Gastroesophageal sphincter (tissue), 4 donors: Measurements from ENCODE around the gene CXCR3. TPM values are rescaled to one million over a fixed set of nuclear protein-coding genes. Genes with fewer than 3 reads are reported as not detected.

Experiments
- ATAC-seq: fragments of 150-250 bp; one replicate; pipeline ENCODE4 v1.9.1; 2016; ENCODE audit warnings: mild to moderate bottlenecking, moderate library complexity
- H3K27ac ChIP-seq, 4 donors: fragments of 200-600 bp; sonication (generic) in 3 of 4; 1 replicate in 3 of 4; 2 replicates in 1 of 4; pipeline ENCODE4 v1.5.1; 2016 to 2019
- H3K27me3 ChIP-seq: fragments of 200-600 bp; sonication (generic); one replicate; pipeline ENCODE4 v1.5.1; 2019
- H3K36me3 ChIP-seq, 2 donors: fragments of 200-600 bp; sonication (generic); one replicate each; pipeline ENCODE4 v1.5.1; 2019; ENCODE audit warnings: control low read depth in 1 of 2
- H3K4me1 ChIP-seq, 3 donors: fragments of 200-600 bp; sonication (generic); 1 replicate in 2 of 3; 2 replicates in 1 of 3; pipeline ENCODE4 v1.5.1; 2016 to 2019; ENCODE audit warnings: control low read depth in 2 of 3
- H3K4me3 ChIP-seq, 2 donors: fragments of 200-600 bp; sonication (generic); one replicate each; pipeline ENCODE4 v1.5.1; 2019; ENCODE audit warnings: mild to moderate bottlenecking in 1 of 2, moderate library complexity in 1 of 2
- H3K9me3 ChIP-seq, 3 donors: fragments of 200-600 bp; sonication (generic); one replicate each; pipeline ENCODE4 v1.5.1; 2017 to 2019; ENCODE audit warnings: control low read depth in 2 of 3
- CTCF ChIP-seq, 4 experiments: fragments of 200-600 bp in 2 of 4; fragments of 450-650 bp in 2 of 4; sonication (generic) in 1 of 4; IDR thresholded peaks; one replicate each; pipeline ENCODE4 v1.5.1; 2017 to 2019; ENCODE audit warnings: antibody characterized with exemption in 4 of 4, mild to moderate bottlenecking in 2 of 4, moderate library complexity in 2 of 4
- EP300 ChIP-seq: sonication (generic); formaldehyde crosslinking; IDR thresholded peaks from one replicate; pipeline ENCODE4 v1.6.1; 2017; ENCODE audit warnings: antibody characterized with exemption, mild to moderate bottlenecking
- POLR2A ChIP-seq, 2 donors: fragments of 450-650 bp; IDR thresholded peaks; one replicate each; pipeline ENCODE4 v1.6.1; 2017; ENCODE audit warnings: antibody characterized with exemption in 2 of 2, mild to moderate bottlenecking in 2 of 2, moderate library complexity in 1 of 2
- POLR2AphosphoS5 ChIP-seq: sonication (generic); formaldehyde crosslinking; IDR thresholded peaks from one replicate; pipeline ENCODE4 v1.6.1; 2017; ENCODE audit warnings: antibody characterized with exemption
- WGBS, 2 donors: methylation state at CpG; one replicate each; pipeline ENCODE4 v1.1.5; 2018; ENCODE audit warnings: low coverage in 1 of 2; 5-methylcytosine and 5-hydroxymethylcytosine counted together
- total RNA-seq, 4 donors: library from RNA; depleted of rRNA; stranded (reverse); fragments of >200 nt; gene quantifications; one replicate each; pipeline ENCODE4 v1.1.0, GENCODE V29; 2016

Gene CXCR3
- total RNA-seq, 4 donors from 2014 or later = 0.54 TPM; not detected in 3

GRCh38 chrX:71659959-71660358, 41.6 kb upstream of the CXCR3 start:
- no peaks in the 10 kb centered on the region for H3K36me3 ChIP-seq
- no peak overlapping the region for H3K4me3 ChIP-seq
- no peaks in the 10 kb centered on the region for H3K9me3 ChIP-seq
- no peaks in the 10 kb centered on the region for H3K27me3 ChIP-seq
- no peaks in the 10 kb centered on the region for H3K4me1 ChIP-seq
- WGBS, 2 donors = no CpG with 5 or more reads among the region's 6 CpGs
- H3K27ac ChIP-seq = no peak overlapping the region
- TF ChIP-seq EP300 = no peak
- no peak for TF ChIP-seq POLR2AphosphoS5
- TF ChIP-seq POLR2A (IDR thresholded peaks at IDR 0.05) = no peak
- TF ChIP-seq CTCF (IDR thresholded peaks at IDR 0.05) = no peak
- ATAC-seq = no peak

GRCh38 chrX:71659342-71659741, 41.0 kb upstream of the CXCR3 start:
- WGBS, 2 donors = 64 to 69% methylated on average over 3 of the region's 3 CpGs
- no peak for ATAC-seq
- Histone ChIP-seq H3K36me3 (no peaks in the 10 kb centered on the region), H3K9me3 (no peaks in the 10 kb centered on the region), H3K4me3 (no peak overlapping the region), H3K4me1 (no peaks in the 10 kb centered on the region), H3K27ac (no peak overlapping the region), H3K27me3 (no peaks in the 10 kb centered on the region)
- TF ChIP-seq POLR2A (IDR thresholded peaks at IDR 0.05) (no peak), POLR2AphosphoS5 (no peak), EP300 (no peak), CTCF (IDR thresholded peaks at IDR 0.05) (no peak)

- 65 to 100% methylated on average over 2 to 3 of the region's 4 CpGs for WGBS, 2 donors
- no peaks in the 10 kb centered on the region for H3K4me1 ChIP-seq
- no peak overlapping the region for H3K27ac ChIP-seq
- no peak overlapping the region for H3K4me3 ChIP-seq
- H3K9me3 ChIP-seq = no peaks in the 10 kb centered on the region
- H3K36me3 ChIP-seq = no peaks in the 10 kb centered on the region
- TF ChIP-seq POLR2AphosphoS5 (no peak), CTCF (IDR thresholded peaks at IDR 0.05) (no peak), POLR2A (IDR thresholded peaks at IDR 0.05) (no peak), EP300 (no peak)
- no peaks in the 10 kb centered on the region for H3K27me3 ChIP-seq
- ATAC-seq = no peak
These were observed 39.0 kb upstream of the CXCR3 start for GRCh38 chrX:71657267-71657666.

- no peak for ATAC-seq
These were observed 35.0 kb upstream of the CXCR3 start for GRCh38 chrX:71653344-71653743.

More at GRCh38 chrX:71653344-71653743, 35.0 kb upstream of the CXCR3 start:
- WGBS, 2 donors = 71% methylated on average over 1 of the region's 2 CpGs; no CpG with 5 or more reads in 1 of the 2 donors
- TF ChIP-seq POLR2A (IDR thresholded peaks at IDR 0.05) (no peak), EP300 (no peak), POLR2AphosphoS5 (no peak), CTCF (IDR thresholded peaks at IDR 0.05) (no peak)
- Histone ChIP-seq H3K27me3 (no peaks in the 10 kb centered on the region), H3K27ac (no peak overlapping the region), H3K9me3 (no peaks in the 10 kb centered on the region), H3K4me3 (no peak overlapping the region), H3K4me1 (no peaks in the 10 kb centered on the region), H3K36me3 (no peaks in the 10 kb centered on the region)
